ENCODE data around the gene MLF1. TPM values are rescaled to one million over a fixed set of nuclear protein-coding genes. Genes with fewer than 3 reads are reported as not detected.

Gene MLF1
- total RNA-seq, 3 donors from 2014 or later = 3.1 to 8.1 (median 3.6) TPM

DNA sequence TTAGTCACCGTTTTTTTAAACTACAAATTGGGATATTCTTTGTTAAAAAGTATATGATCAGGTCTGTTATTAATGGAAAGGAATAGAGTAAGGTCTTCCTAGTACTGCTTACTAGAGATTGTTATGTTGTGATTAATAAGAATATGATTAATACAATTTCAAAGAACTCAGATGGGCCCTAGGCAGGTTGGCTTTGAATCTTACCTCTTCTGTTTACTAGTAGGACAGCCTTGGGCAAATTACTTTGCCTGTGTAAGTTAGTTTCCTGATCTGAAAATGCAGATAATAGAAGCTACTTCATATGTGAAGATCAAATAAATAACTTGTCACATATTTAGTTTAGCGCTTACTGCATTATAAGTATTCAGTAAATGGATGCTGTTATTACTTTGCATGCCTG lies 80.2 kb downstream of the MLF1 start:
- no peak overlapping the region for H3K4me3 ChIP-seq
- no peak for ATAC-seq
- TF ChIP-seq, protein P1, sequence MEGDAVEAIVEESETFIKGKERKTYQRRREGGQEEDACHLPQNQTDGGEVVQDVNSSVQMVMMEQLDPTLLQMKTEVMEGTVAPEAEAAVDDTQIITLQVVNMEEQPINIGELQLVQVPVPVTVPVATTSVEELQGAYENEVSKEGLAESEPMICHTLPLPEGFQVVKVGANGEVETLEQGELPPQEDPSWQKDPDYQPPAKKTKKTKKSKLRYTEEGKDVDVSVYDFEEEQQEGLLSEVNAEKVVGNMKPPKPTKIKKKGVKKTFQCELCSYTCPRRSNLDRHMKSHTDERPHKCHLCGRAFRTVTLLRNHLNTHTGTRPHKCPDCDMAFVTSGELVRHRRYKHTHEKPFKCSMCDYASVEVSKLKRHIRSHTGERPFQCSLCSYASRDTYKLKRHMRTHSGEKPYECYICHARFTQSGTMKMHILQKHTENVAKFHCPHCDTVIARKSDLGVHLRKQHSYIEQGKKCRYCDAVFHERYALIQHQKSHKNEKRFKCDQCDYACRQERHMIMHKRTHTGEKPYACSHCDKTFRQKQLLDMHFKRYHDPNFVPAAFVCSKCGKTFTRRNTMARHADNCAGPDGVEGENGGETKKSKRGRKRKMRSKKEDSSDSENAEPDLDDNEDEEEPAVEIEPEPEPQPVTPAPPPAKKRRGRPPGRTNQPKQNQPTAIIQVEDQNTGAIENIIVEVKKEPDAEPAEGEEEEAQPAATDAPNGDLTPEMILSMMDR (IDR thresholded peaks at IDR 0.05) = no peak
- H3K36me3 ChIP-seq (ENCODE audit: low read depth) = no peaks in the 10 kb centered on the region
- H3K9me3 ChIP-seq = no peaks in the 10 kb centered on the region
- intact Hi-C loops (cut with DNase I, micrococcal nuclease) = no loop called here
- H3K4me1 ChIP-seq (ENCODE audit: low read depth) = peaks cover 6% of the 10 kb centered on the region
- DNase-seq = no peak

DNA sequence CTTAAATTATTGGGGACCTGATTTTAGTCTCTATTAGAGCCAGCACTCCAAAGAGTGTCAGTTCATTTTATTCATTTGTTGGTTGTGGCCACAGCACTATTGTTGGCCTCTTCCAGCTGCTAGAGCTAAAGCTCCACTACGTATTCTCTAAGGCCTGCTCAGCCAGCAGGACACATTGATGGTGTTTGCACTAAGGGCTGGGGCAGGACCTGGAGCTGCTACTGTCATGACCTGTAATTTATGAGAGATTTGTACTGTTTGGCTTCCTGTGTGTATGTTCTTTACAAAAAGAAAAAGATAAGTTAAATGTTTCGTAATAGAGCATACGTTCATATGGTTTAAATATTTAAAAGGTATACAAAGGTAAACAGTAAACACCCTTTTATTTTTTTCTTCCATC lies 81.5 kb downstream of the MLF1 start:
- no peak overlapping the region for H3K4me3 ChIP-seq
- intact Hi-C loops (cut with DNase I, micrococcal nuclease) = no loop called here
- ATAC-seq (peak; percentile 86), DNase-seq (no peak)
- H3K9me3 ChIP-seq = no peaks in the 10 kb centered on the region
- no peaks in the 10 kb centered on the region for H3K4me1 ChIP-seq (ENCODE audit: low read depth)
- TF ChIP-seq, protein P1 (IDR thresholded peaks at IDR 0.05) = no peak
- H3K36me3 ChIP-seq (ENCODE audit: low read depth) = no peaks in the 10 kb centered on the region

Other genes with a start within 250 kb of the MLF1 start
- gene GFM1, start 73.3 kb downstream of the MLF1 start, total RNA-seq = 10 to 100 TPM; 42.8 to 52.0 (median 47.2) TPM
- 10 to 100 TPM; 17.9 to 62.6 (median 48.9) TPM for gene LXN, start 101.5 kb downstream of the MLF1 start, total RNA-seq
- gene RARRES1, start 161.3 kb downstream of the MLF1 start, total RNA-seq = 10 to 100 TPM; 42.7 to 72.0 (median 43.8) TPM
- gene MFSD1, start 230.9 kb downstream of the MLF1 start, total RNA-seq = 10 to 100 TPM; 55.3 to 77.8 (median 59.4) TPM